ENCODE measurements around the gene FAT1.

DNA sequence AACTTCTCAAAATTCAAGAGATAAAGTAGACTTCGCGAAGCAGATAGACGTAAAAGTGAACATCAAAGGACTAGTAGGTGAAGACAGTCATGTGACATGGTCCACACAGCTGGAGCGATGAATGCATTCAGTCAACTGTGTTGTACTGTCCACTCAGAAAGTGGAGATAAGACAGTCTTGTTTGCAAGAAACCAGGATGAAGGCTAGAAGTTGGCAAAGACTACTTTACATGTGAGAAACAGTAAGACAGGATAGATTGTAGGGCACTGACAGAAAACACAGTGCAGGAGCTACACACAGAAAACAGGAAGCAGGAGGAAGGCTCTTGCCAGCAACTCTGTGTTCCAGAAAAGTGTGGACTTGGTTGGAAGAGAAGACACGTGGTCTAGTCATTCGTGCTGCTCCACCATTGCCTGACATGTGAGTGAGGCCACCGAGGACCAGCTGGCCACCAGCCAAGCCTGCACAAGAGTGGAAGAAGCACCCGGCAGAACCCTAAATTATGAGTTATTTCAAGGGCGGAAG is 78.9 kb downstream of the FAT1 start:
- TF ChIP-seq POLR2A (IDR thresholded peaks at IDR 0.05): no peak
- TF ChIP-seq, protein P1, sequence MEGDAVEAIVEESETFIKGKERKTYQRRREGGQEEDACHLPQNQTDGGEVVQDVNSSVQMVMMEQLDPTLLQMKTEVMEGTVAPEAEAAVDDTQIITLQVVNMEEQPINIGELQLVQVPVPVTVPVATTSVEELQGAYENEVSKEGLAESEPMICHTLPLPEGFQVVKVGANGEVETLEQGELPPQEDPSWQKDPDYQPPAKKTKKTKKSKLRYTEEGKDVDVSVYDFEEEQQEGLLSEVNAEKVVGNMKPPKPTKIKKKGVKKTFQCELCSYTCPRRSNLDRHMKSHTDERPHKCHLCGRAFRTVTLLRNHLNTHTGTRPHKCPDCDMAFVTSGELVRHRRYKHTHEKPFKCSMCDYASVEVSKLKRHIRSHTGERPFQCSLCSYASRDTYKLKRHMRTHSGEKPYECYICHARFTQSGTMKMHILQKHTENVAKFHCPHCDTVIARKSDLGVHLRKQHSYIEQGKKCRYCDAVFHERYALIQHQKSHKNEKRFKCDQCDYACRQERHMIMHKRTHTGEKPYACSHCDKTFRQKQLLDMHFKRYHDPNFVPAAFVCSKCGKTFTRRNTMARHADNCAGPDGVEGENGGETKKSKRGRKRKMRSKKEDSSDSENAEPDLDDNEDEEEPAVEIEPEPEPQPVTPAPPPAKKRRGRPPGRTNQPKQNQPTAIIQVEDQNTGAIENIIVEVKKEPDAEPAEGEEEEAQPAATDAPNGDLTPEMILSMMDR (IDR thresholded peaks at IDR 0.05): no peak
- no peak for TF ChIP-seq POLR2AphosphoS5 (IDR thresholded peaks at IDR 0.05)
- no peak for TF ChIP-seq EP300 (IDR thresholded peaks at IDR 0.05; ENCODE audit: low read depth)
